GM21529 (cell line): Measurements from ENCODE around the gene TBCK.
"Not testable (repeated sequence)": the region's sequence is repeated elsewhere in the genome, so short reads cannot be mapped to it uniquely, and the experiment has no call there.

Experiments
- ATAC-seq: cut with Tn5 transposase; IDR thresholded peaks from one replicate; pipeline ENCODE4 v1.9.1; 2021; ENCODE audit not compliant: unreplicated experiment

The TBCK gene

GRCh38 chr4:106136777-106137331 lies 179.2 kb downstream of the TBCK start:
- ATAC-seq = no peak

- no peak for ATAC-seq
Measured at GRCh38 chr4:106132045-106132444, 184.0 kb downstream of the TBCK start.

- no peak for ATAC-seq
Measured at GRCh38 chr4:106126062-106126461, 189.9 kb downstream of the TBCK start.

GRCh38 chr4:106119949-106120555 lies 196.0 kb downstream of the TBCK start:
- ATAC-seq = not testable (repeated sequence)

GRCh38 chr4:106116025-106116424 lies 200.0 kb downstream of the TBCK start:
- ATAC-seq = no peak

- ATAC-seq = no peak
Measured at GRCh38 chr4:106114270-106114669, 201.7 kb downstream of the TBCK start.

- not testable (repeated sequence) for ATAC-seq
Measured at GRCh38 chr4:106111778-106112469, 204.1 kb downstream of the TBCK start.

GRCh38 chr4:106109929-106110328 lies 206.1 kb downstream of the TBCK start:
- no peak for ATAC-seq

- no peak for ATAC-seq
Measured at GRCh38 chr4:106105697-106106096, 210.3 kb downstream of the TBCK start.

GRCh38 chr4:106104276-106104675 lies 211.7 kb downstream of the TBCK start:
- ATAC-seq = no peak

GRCh38 chr4:106096454-106096853 lies 219.6 kb downstream of the TBCK start:
- ATAC-seq = no peak

GRCh38 chr4:106095408-106095807 lies 220.6 kb downstream of the TBCK start:
- ATAC-seq = no peak

GRCh38 chr4:106092361-106093040 lies 223.5 kb downstream of the TBCK start:
- ATAC-seq = no peak

GRCh38 chr4:106090826-106091225 lies 225.2 kb downstream of the TBCK start:
- no peak for ATAC-seq

- no peak for ATAC-seq
Measured at GRCh38 chr4:106083065-106083464, 232.9 kb downstream of the TBCK start.

GRCh38 chr4:106080376-106080775 lies 235.6 kb downstream of the TBCK start:
- no peak for ATAC-seq

GRCh38 chr4:106079616-106080015 lies 236.4 kb downstream of the TBCK start:
- no peak for ATAC-seq

- ATAC-seq = no peak
Measured at GRCh38 chr4:106065018-106065417, 251.0 kb downstream of the TBCK start.

- no peak for ATAC-seq
Measured at GRCh38 chr4:106063009-106063408, 253.0 kb downstream of the TBCK start.

GRCh38 chr4:106062452-106062875 lies 253.5 kb downstream of the TBCK start:
- ATAC-seq = no peak

- no peak for ATAC-seq
Measured at GRCh38 chr4:106058921-106059320, 257.1 kb downstream of the TBCK start.

- no peak for ATAC-seq
Measured at GRCh38 chr4:106056914-106057313, 259.1 kb downstream of the TBCK start.
